ENCODE data around the gene ZNF213.

ZNF213 gene

GRCh38 chr16:3101018-3101840 is 33.6 kb upstream of the ZNF213 start:
- no peak for DNase-seq (ENCODE audit: low read depth)

GRCh38 chr16:3101841-3102470 is 32.9 kb upstream of the ZNF213 start:
- no peak for DNase-seq (ENCODE audit: low read depth)

- no peak for DNase-seq (ENCODE audit: low read depth)
These were observed 28.5 kb upstream of the ZNF213 start for GRCh38 chr16:3106205-3106928.

- no peak for DNase-seq (ENCODE audit: low read depth)
These were observed 22.6 kb upstream of the ZNF213 start, which contains the start of gene ZNF205 for GRCh38 chr16:3112058-3112880. ZNF205 (plus strand) TSS chr16:3112586; CDS start chr16:3113431, 845 bp downstream.

GRCh38 chr16:3112881-3113574 is 21.8 kb upstream of the ZNF213 start:
- no peak for DNase-seq (ENCODE audit: low read depth)

GRCh38 chr16:3113765-3114479 is 20.9 kb upstream of the ZNF213 start:
- no peak for DNase-seq (ENCODE audit: low read depth)

- DNase-seq (ENCODE audit: low read depth), result no peak
These were observed 19.8 kb upstream of the ZNF213 start for GRCh38 chr16:3115003-3115402.

GRCh38 chr16:3115561-3115960 is 19.3 kb upstream of the ZNF213 start:
- no peak for DNase-seq (ENCODE audit: low read depth)

GRCh38 chr16:3118204-3118790 is 16.5 kb upstream of the ZNF213 start:
- DNase-seq (ENCODE audit: low read depth), result no peak

- DNase-seq (ENCODE audit: low read depth), result no peak
These were observed 16.0 kb upstream of the ZNF213 start for GRCh38 chr16:3118846-3119245.

- no peak for DNase-seq (ENCODE audit: low read depth)
These were observed 15.5 kb upstream of the ZNF213 start for GRCh38 chr16:3119286-3119685.

- DNase-seq (ENCODE audit: low read depth), result no peak
These were observed 15.0 kb upstream of the ZNF213 start for GRCh38 chr16:3119701-3120408.

- DNase-seq (ENCODE audit: low read depth), result no peak
These were observed 14.4 kb upstream of the ZNF213 start for GRCh38 chr16:3120435-3120834.

- no peak for DNase-seq (ENCODE audit: low read depth)
These were observed 12.9 kb upstream of the ZNF213 start for GRCh38 chr16:3121851-3122467.

- no peak for DNase-seq (ENCODE audit: low read depth)
These were observed 11.8 kb upstream of the ZNF213 start for GRCh38 chr16:3122926-3123570.

- peak; percentile 81 for DNase-seq (ENCODE audit: low read depth)
These were observed 10.6 kb upstream of the ZNF213 start for GRCh38 chr16:3123986-3124886.

- DNase-seq (ENCODE audit: low read depth), result no peak
These were observed 7.1 kb upstream of the ZNF213 start for GRCh38 chr16:3127745-3128144.
